Stimulated activated CD4-positive, alpha-beta T cell treated with anti-CD3 and anti-CD28 coated beads, TNF-alpha, amount 100 ng/mL, for 24 hours (primary cell): ENCODE data around the gene LRCH2.

Experiments used
- DNase-seq, 3 experiments: peaks; one replicate each; pipeline ENCODE4 v3.0.0-alpha.2; 2020; ENCODE audit warnings: low read depth in 3 of 3

Gene LRCH2

DNA sequence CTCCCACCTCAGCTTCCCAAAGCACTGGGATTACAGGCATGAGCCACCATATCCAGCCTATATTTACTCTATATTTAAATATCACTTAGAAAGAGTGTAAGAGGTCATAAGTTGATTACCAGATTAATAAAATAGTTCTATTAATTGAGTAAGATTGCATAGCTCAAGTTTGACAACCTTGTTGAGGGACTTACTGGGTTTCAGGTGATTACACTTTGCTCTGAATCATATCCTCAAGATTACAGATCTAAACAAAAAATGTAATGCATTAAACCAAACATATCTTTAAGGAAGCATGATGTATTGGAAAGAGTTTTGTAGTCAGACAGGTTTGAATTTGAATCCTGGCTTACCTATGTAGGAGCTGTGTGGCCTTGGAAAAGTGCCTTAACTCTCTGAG, 168.6 kb downstream of the LRCH2 start:
- DNase-seq = no peak
